ENCODE data around the gene UBL4A.

UBL4A gene

GRCh38 chrX:154482786-154483185 lies 3.6 kb downstream of the UBL4A start:
- no peak for DNase-seq (ENCODE audit: low spot score)

- DNase-seq (ENCODE audit: low spot score): no peak
Measured at GRCh38 chrX:154481911-154482601, 4.4 kb downstream of the UBL4A start.

GRCh38 chrX:154481195-154481594 lies 5.2 kb downstream of the UBL4A start:
- DNase-seq (ENCODE audit: low spot score): no peak

- DNase-seq (ENCODE audit: low spot score): peak; percentile 88
Measured at GRCh38 chrX:154478728-154479622, 7.4 kb downstream of the UBL4A start, which contains the start of gene LAGE3. Gene LAGE3, minus strand, starts transcription at chrX:154479281. Its CDS starts 366 bp downstream, at chrX:154478915.

GRCh38 chrX:154477891-154478477 lies 8.4 kb downstream of the UBL4A start:
- DNase-seq (ENCODE audit: low spot score): no peak

GRCh38 chrX:154476821-154477220 lies 9.6 kb downstream of the UBL4A start:
- DNase-seq (ENCODE audit: low spot score): no peak

GRCh38 chrX:154473683-154474082 lies 12.7 kb downstream of the UBL4A start:
- DNase-seq (ENCODE audit: low spot score): no peak

- no peak for DNase-seq (ENCODE audit: low spot score)
Measured at GRCh38 chrX:154472685-154473632, 13.5 kb downstream of the UBL4A start.

- DNase-seq (ENCODE audit: low spot score): no peak
Measured at GRCh38 chrX:154471839-154472684, 14.4 kb downstream of the UBL4A start.

- DNase-seq (ENCODE audit: low spot score): no peak
Measured at GRCh38 chrX:154470914-154471568, 15.4 kb downstream of the UBL4A start.

GRCh38 chrX:154470434-154470833 lies 16.0 kb downstream of the UBL4A start:
- no peak for DNase-seq (ENCODE audit: low spot score)

- DNase-seq (ENCODE audit: low spot score): no peak
Measured at GRCh38 chrX:154469880-154470279, 16.5 kb downstream of the UBL4A start.

- DNase-seq (ENCODE audit: low spot score): no peak
Measured at GRCh38 chrX:154469114-154469513, 17.3 kb downstream of the UBL4A start.

- DNase-seq (ENCODE audit: low spot score): no peak
Measured at GRCh38 chrX:154468217-154468616, 18.2 kb downstream of the UBL4A start.

- no peak for DNase-seq (ENCODE audit: low spot score)
Measured at GRCh38 chrX:154467556-154467955, 18.9 kb downstream of the UBL4A start.

- no peak for DNase-seq (ENCODE audit: low spot score)
Measured at GRCh38 chrX:154466907-154467306, 19.5 kb downstream of the UBL4A start.

- DNase-seq (ENCODE audit: low spot score): no peak
Measured at GRCh38 chrX:154466036-154466435, 20.4 kb downstream of the UBL4A start.

- DNase-seq (ENCODE audit: low spot score): no peak
Measured at GRCh38 chrX:154465601-154466000, 20.8 kb downstream of the UBL4A start.

GRCh38 chrX:154464806-154465365 lies 21.5 kb downstream of the UBL4A start:
- DNase-seq (ENCODE audit: low spot score): no peak
